ENCODE measurements around the gene TUBAL3.

Gene TUBAL3

DNA sequence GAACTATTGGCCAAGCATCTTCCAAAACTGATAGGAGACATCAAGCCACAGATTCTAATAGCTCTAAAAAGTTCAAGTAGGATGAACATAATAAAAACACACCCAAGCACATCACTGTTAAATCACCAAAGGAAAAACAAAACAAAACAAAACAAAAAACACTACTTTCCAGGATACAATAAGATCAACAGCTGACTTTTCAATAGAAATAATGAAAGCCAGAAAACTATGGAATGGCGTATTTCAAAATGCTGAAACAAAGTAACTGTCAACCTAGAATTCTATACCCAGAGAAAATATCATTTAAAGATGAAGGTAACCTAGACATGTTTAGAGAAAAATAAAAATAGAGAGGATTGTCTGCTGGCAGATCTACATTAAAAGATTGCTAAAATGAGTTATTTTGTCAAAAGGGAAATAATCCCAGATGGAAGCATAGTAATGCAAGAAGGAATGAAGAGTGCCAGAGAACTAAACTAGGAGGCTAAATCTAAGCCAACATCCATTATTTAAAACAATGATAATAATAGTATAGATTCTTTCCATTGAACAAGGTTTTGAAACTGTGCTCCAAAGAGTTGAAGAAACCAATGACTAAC lies 13.9 kb downstream of the TUBAL3 start:
- no peak for TF ChIP-seq ZC3H10 (CRISPR knock-in tag; IDR thresholded peaks at IDR 0.05)
- no peak for TF ChIP-seq SNAI2 (CRISPR knock-in tag; IDR thresholded peaks at IDR 0.05)
- TF ChIP-seq, protein P1, sequence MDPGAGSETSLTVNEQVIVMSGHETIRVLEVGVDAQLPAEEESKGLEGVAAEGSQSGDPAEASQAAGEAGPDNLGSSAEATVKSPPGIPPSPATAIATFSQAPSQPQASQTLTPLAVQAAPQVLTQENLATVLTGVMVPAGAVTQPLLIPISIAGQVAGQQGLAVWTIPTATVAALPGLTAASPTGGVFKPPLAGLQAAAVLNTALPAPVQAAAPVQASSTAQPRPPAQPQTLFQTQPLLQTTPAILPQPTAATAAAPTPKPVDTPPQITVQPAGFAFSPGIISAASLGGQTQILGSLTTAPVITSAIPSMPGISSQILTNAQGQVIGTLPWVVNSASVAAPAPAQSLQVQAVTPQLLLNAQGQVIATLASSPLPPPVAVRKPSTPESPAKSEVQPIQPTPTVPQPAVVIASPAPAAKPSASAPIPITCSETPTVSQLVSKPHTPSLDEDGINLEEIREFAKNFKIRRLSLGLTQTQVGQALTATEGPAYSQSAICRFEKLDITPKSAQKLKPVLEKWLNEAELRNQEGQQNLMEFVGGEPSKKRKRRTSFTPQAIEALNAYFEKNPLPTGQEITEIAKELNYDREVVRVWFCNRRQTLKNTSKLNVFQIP (CRISPR knock-in tag; IDR thresholded peaks at IDR 0.05; ENCODE audit: borderline replicate concordance, low read depth), result no peak
- TF ChIP-seq BACH2 (CRISPR knock-in tag; IDR thresholded peaks at IDR 0.05; ENCODE audit: borderline replicate concordance), result no peak
- TF ChIP-seq ZFP3 (CRISPR knock-in tag; IDR thresholded peaks at IDR 0.05), result no peak
- TF ChIP-seq, protein P2, sequence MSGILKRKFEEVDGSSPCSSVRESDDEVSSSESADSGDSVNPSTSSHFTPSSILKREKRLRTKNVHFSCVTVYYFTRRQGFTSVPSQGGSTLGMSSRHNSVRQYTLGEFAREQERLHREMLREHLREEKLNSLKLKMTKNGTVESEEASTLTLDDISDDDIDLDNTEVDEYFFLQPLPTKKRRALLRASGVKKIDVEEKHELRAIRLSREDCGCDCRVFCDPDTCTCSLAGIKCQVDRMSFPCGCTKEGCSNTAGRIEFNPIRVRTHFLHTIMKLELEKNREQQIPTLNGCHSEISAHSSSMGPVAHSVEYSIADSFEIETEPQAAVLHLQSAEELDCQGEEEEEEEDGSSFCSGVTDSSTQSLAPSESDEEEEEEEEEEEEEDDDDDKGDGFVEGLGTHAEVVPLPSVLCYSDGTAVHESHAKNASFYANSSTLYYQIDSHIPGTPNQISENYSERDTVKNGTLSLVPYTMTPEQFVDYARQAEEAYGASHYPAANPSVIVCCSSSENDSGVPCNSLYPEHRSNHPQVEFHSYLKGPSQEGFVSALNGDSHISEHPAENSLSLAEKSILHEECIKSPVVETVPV (CRISPR knock-in tag; IDR thresholded peaks at IDR 0.05), result no peak
- TF ChIP-seq, protein P3, sequence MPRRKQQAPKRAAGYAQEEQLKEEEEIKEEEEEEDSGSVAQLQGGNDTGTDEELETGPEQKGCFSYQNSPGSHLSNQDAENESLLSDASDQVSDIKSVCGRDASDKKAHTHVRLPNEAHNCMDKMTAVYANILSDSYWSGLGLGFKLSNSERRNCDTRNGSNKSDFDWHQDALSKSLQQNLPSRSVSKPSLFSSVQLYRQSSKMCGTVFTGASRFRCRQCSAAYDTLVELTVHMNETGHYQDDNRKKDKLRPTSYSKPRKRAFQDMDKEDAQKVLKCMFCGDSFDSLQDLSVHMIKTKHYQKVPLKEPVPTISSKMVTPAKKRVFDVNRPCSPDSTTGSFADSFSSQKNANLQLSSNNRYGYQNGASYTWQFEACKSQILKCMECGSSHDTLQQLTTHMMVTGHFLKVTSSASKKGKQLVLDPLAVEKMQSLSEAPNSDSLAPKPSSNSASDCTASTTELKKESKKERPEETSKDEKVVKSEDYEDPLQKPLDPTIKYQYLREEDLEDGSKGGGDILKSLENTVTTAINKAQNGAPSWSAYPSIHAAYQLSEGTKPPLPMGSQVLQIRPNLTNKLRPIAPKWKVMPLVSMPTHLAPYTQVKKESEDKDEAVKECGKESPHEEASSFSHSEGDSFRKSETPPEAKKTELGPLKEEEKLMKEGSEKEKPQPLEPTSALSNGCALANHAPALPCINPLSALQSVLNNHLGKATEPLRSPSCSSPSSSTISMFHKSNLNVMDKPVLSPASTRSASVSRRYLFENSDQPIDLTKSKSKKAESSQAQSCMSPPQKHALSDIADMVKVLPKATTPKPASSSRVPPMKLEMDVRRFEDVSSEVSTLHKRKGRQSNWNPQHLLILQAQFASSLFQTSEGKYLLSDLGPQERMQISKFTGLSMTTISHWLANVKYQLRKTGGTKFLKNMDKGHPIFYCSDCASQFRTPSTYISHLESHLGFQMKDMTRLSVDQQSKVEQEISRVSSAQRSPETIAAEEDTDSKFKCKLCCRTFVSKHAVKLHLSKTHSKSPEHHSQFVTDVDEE (CRISPR knock-in tag; IDR thresholded peaks at IDR 0.05), result no peak
- TF ChIP-seq PPARA (CRISPR knock-in tag; IDR thresholded peaks at IDR 0.05; ENCODE audit: borderline replicate concordance), result no peak
- no peak for TF ChIP-seq GLIS3 (CRISPR knock-in tag; IDR thresholded peaks at IDR 0.05)
- TF ChIP-seq CSDC2 (CRISPR knock-in tag; IDR thresholded peaks at IDR 0.05), result no peak
- TF ChIP-seq ZFP30 (CRISPR knock-in tag; IDR thresholded peaks at IDR 0.05), result no peak
- TF ChIP-seq ZNF70 (CRISPR knock-in tag; IDR thresholded peaks at IDR 0.05), result no peak
- TF ChIP-seq TCF4 (CRISPR knock-in tag; IDR thresholded peaks at IDR 0.05; ENCODE audit: borderline replicate concordance), result no peak
- no peak for TF ChIP-seq ZNF8 (CRISPR knock-in tag; IDR thresholded peaks at IDR 0.05)
- no peak for TF ChIP-seq ESRRG (CRISPR knock-in tag; IDR thresholded peaks at IDR 0.05)
- no peak for TF ChIP-seq PATZ1 (CRISPR knock-in tag; IDR thresholded peaks at IDR 0.05; ENCODE audit: borderline replicate concordance)
- ATAC-seq, result no peak

DNA sequence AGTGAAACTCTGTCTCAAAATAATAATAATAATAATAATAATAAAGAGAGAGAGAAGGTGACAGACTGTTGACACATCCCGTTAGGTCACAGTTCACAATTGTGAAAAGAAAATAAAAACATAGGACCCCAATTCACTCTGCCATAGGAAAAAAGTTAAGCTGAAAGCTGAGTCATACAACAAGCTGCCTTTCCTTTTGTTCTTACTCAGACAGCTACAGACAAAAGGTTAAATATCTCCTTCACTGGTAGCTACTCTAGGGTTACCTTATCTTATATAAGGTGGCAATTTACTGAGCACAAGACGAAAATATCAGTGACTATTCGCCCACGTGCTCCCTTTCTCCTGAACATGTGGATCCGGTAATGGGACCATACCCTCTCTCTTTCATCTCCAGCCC lies 17.5 kb downstream of the TUBAL3 start:
- ATAC-seq, result no peak
- TF ChIP-seq ARNTL (CRISPR knock-in tag; IDR thresholded peaks at IDR 0.05; ENCODE audit: borderline replicate concordance, low read depth) (no peak), ZFP30 (CRISPR knock-in tag; IDR thresholded peaks at IDR 0.05) (no peak), ZC3H10 (CRISPR knock-in tag; IDR thresholded peaks at IDR 0.05) (no peak), TCF4 (CRISPR knock-in tag; IDR thresholded peaks at IDR 0.05; ENCODE audit: borderline replicate concordance) (no peak)
- TF ChIP-seq, protein P3 (CRISPR knock-in tag; IDR thresholded peaks at IDR 0.05), result no peak
- TF ChIP-seq, protein P1 (CRISPR knock-in tag; IDR thresholded peaks at IDR 0.05; ENCODE audit: borderline replicate concordance, low read depth), result no peak

Measured in SK-N-SH treated with all-trans-retinoic acid at 6 μM for 48 hours (cell line).